Thymus (tissue), 11 donors: ENCODE measurements around the gene PIGU. TPM values are rescaled to one million over a fixed set of nuclear protein-coding genes. Genes with fewer than 3 reads are reported as not detected.

ENCODE experiments used
- DNase-seq, 9 donors: peaks; one replicate each; pipeline ENCODE4 v3.0.0-alpha.2; 2013; ENCODE audit warnings: low spot score in 9 of 9, low read depth in 6 of 9, missing footprints in 1 of 9
- H3K27ac ChIP-seq, 2 donors: one replicate each; pipeline ENCODE4 v1.5.1; 2013; ENCODE audit warnings: control low read depth in 1 of 2, low read depth in 1 of 2, low read length in 1 of 2, mild to moderate bottlenecking in 1 of 2, moderate library complexity in 1 of 2
- H3K27me3 ChIP-seq, 2 donors: one replicate each; pipeline ENCODE4 v1.5.1; 2013; ENCODE audit warnings: low read length in 1 of 2; ENCODE audit not compliant: control insufficient read depth in 2 of 2, insufficient read depth in 1 of 2
- H3K36me3 ChIP-seq, 2 donors: one replicate each; pipeline ENCODE4 v1.5.1; 2013; ENCODE audit warnings: low read length in 1 of 2, mild to moderate bottlenecking in 1 of 2, moderate library complexity in 1 of 2; ENCODE audit not compliant: control insufficient read depth in 2 of 2, insufficient read depth in 2 of 2
- H3K4me1 ChIP-seq, 2 donors: one replicate each; pipeline ENCODE4 v1.5.1; 2013; ENCODE audit warnings: low read length in 2 of 2; ENCODE audit not compliant: control insufficient read depth in 2 of 2, insufficient read depth in 2 of 2
- H3K4me3 ChIP-seq, 2 donors: one replicate each; pipeline ENCODE4 v1.5.1; 2013; ENCODE audit warnings: low read length in 2 of 2, control low read depth in 1 of 2, mild to moderate bottlenecking in 1 of 2
- H3K9me3 ChIP-seq, 2 donors: one replicate each; pipeline ENCODE4 v1.5.1; 2013; ENCODE audit warnings: low read length in 1 of 2, mild to moderate bottlenecking in 1 of 2; ENCODE audit not compliant: control insufficient read depth in 2 of 2, insufficient read depth in 1 of 2
- WGBS: extraction: QIAGEN DNeasy Blood & Tissue Kit; methylation state at CpG from one replicate; pipeline ENCODE4 v1.1.7; 2013; 5-methylcytosine and 5-hydroxymethylcytosine counted together
- polyA plus RNA-seq: library from polyadenylated mRNA; stranded (reverse); fragments of 200-250 nt; gene quantifications from one replicate; pipeline ENCODE4 v1.2.3, GENCODE V29; 2013
- total RNA-seq: library from RNA; stranded (reverse); fragments of 120-200 nt; gene quantifications from one replicate; pipeline ENCODE4 v1.2.4, GENCODE V29; 2013
- donor health status: healthy.

PIGU gene
- total and polyA plus RNA-seq, 2 donors, result 10.0 to 15.5 TPM

DNA sequence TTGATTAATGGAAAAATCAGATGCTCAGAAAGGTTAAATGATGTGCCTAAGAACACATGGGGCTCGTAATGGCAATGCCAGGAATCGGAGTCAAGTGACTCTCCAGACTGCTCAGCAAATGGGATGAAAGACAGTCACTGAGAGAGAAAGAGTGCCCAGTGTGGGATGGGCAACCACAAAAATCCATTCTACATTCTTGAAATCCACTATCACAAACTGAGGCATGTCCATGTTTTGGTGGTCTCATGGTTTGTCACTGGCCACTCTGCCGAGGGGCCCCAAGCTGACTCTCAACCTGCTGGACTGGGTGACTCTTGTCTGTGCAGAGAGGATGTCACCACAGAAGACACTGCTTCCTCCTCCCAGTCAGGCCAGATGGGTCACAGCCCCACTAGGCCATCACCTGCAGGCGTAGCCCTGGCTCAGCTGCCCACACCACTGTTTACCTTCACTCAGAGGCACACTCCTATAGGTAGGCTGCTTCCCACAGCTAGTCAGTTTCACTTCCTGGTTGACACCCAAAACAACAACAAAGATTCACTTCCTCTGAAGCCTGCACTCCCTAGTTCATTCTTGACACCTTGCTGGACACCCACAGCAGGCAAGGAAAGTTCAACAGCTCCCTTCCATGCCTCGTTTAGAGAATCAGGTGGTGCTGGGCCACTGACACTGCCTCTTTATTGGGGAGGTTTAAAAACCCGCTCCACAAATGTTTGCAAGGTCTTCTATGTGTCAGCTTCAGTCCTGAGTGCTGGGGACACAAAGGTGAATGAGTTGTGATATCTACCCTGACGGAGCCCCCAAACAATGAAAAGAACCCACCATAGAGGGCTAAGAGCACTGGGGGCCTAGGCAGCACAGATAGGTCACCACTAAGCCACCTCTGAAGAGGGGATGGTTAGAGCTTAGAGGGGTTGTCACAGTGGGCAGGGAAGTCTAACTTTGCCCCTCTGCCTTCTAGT, 96.6 kb downstream of the PIGU start:
- Histone ChIP-seq H3K4me3 (no peak overlapping the region), H3K9me3 (no peaks in the 10 kb centered on the region), H3K27me3 (no peaks in the 10 kb centered on the region), H3K4me1 (peaks cover 0 to 9% of the 10 kb centered on the region in 2 donors), H3K27ac (peak overlapping the region in 1 of 2 donors; percentile 42), H3K36me3 (peaks cover 21 to 31% of the 10 kb centered on the region in 2 donors)
- DNase-seq, result peak in 1 of 9 donors; percentile 41
- 94% methylated on average over 7 of the region's 7 CpGs for WGBS

DNA sequence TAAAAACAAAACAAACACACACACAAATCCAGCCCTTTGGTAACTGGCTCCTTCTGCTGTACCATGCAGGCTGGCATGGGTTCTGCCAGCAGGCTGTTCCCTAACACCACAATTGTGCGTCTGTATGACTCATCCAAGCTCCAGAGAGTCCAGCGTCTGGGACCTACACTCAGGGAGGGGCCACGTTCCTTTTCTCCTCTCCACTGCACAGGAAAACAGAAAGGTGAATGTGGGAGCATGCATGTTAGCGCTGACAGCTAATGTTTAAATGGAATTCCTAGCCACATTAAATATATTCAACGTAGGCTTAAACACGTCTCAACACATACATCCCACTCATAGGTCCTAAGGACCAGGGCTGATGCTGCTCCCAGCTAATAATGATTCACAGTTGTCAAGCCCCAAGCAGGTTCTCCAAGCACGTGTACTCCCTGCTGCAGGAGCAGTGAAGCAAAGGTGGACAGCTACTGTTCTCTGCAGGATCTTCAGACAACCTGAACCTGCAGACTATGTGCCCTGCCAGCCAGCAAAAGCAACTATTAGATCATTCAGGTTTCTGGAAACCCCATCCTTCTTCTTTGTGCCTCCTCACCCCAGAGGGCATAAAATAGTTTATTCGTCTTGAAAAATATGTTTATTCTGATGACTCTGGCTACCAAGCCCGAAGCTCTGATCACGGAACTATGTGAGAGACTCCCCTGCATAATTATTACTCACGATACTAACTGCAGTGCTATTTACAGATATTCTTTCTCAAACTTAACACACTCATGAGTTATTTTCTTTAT, 97.5 kb downstream of the PIGU start:
- no peak for DNase-seq

DNA sequence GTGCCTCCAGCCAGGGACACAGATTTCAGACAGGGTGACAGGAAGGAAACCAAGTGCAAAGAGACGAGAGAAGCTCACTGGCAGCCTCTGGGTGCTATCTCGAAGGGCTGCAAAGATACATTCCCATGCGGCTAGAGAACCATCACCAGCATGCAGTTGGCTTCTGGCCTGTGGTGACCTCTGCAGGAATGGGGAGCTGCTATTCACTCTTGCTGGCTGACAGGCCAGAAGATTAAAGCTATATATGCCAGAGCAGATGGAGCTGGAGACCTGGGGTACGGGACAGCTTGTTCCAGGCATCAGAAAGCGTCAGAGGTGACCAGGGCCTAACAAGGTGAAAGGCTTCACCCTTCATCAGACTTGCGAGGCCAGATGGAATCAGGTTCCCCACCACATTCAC, 98.4 kb downstream of the PIGU start:
- H3K4me3 ChIP-seq, result no peak overlapping the region
- peaks cover 0 to 9% of the 10 kb centered on the region in 2 donors for H3K4me1 ChIP-seq
- WGBS, result 97% methylated on average over 6 of the region's 6 CpGs
- no peaks in the 10 kb centered on the region for H3K9me3 ChIP-seq
- no peak for DNase-seq
- H3K27me3 ChIP-seq, result no peaks in the 10 kb centered on the region
- H3K36me3 ChIP-seq, result peaks cover 21 to 35% of the 10 kb centered on the region in 2 donors
- H3K27ac ChIP-seq, result no peak overlapping the region

More for the DNA sequence above, 97.5 kb downstream of the PIGU start:
- no peaks in the 10 kb centered on the region for H3K9me3 ChIP-seq
- H3K27ac ChIP-seq, result peak overlapping the region in 1 of 2 donors; percentile 8
- H3K36me3 ChIP-seq, result peaks cover 23 to 31% of the 10 kb centered on the region in 2 donors
- 95% methylated on average over 11 of the region's 11 CpGs for WGBS
- H3K4me1 ChIP-seq, result peaks cover 0 to 9% of the 10 kb centered on the region in 2 donors
- H3K27me3 ChIP-seq, result no peaks in the 10 kb centered on the region
- H3K4me3 ChIP-seq, result no peak overlapping the region

DNA sequence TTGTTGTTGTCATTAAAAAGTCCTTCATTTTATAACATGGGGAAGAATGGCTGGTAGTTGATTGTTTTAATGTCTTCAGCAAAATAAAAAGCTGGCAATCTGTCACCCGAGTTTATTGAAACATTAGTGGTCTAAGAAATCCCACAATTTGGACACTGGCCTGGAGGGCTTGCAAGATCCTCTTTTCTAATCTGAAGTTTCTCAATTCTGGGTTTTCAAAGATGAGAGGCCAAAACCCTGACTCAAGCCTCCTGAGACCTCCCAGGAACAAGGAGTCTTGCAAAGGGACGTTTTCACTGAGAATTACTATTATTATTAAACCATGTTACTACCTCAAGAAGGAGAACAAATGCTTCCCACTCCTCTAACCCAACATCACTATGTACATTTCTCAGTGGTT, 98.9 kb downstream of the PIGU start:
- peaks cover 0 to 9% of the 10 kb centered on the region in 2 donors for H3K4me1 ChIP-seq
- peaks cover 19 to 34% of the 10 kb centered on the region in 2 donors for H3K36me3 ChIP-seq
- no peak overlapping the region for H3K27ac ChIP-seq
- no peak for DNase-seq
- H3K4me3 ChIP-seq, result no peak overlapping the region
- no peaks in the 10 kb centered on the region for H3K9me3 ChIP-seq
- 95% methylated on average over 2 of the region's 2 CpGs for WGBS
- H3K27me3 ChIP-seq, result no peaks in the 10 kb centered on the region

DNA sequence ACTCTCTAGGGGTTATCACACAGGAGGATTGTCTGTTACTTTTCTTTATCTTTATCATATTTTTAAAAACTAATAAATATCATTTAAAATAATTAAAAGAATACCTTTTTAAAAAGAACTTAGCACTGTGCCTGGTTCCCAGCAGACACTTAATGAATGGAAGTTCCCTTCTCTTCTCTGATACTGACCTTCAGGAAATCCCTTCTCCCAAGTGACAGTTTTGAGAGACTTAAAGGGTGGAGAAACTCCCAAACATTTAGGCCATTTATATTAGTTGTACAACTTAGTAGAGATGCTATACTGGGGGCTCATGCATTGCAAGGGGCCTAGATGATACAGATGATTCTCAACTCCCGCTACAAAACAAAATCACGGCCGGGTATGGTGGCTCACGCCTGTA, 99.8 kb downstream of the PIGU start:
- Histone ChIP-seq H3K4me3 (no peak overlapping the region), H3K4me1 (peaks cover 0 to 9% of the 10 kb centered on the region in 2 donors), H3K27ac (no peak overlapping the region), H3K27me3 (no peaks in the 10 kb centered on the region), H3K36me3 (peaks cover 14 to 37% of the 10 kb centered on the region in 2 donors), H3K9me3 (no peaks in the 10 kb centered on the region)
- 100% methylated on average over 4 of the region's 4 CpGs for WGBS
- no peak for DNase-seq

DNA sequence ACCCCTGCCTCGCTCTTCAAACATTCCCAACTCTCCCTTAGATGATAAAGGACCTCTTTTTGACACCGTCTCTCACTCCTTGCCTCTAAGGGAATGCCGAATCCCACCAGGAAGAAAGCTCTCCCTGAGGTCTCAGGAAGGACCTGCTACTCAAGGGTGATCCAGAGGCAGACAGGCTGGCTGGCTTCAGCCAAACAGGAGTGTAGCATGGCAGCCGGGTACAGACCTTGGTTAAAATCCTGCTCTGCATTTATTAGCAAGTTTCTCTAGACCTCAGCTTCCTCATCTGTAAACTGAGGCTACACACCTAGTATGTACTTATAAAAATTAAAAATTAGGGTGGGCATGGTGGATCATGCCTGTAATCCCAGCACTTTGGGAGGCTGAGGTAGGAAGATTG, 101.1 kb downstream of the PIGU start:
- Histone ChIP-seq H3K27ac (no peak overlapping the region), H3K4me1 (peaks cover 0 to 9% of the 10 kb centered on the region in 2 donors), H3K27me3 (no peaks in the 10 kb centered on the region), H3K4me3 (no peak overlapping the region), H3K9me3 (no peaks in the 10 kb centered on the region), H3K36me3 (peaks cover 20 to 40% of the 10 kb centered on the region in 2 donors)
- no peak for DNase-seq
- WGBS, result 98% methylated on average over 4 of the region's 4 CpGs

DNA sequence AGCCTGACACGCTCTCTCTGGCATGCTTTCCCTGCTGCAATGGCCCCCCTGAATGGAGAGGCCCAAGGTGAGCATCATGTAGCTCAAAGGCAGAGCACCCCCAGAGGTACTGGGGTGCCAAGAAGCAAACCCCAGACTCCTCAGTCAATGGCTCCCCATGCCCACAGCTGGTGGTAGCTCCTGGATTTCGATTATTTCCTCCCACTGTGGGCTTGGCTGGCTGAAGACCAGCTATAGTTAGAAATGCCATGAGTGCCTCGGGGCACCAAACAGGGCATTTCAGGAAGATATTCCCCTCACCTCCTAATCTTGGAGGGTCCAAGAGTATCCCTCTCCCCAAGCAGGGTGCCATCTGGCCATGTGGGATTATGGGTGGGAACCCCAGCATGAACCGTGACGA, 101.6 kb downstream of the PIGU start:
- Histone ChIP-seq H3K36me3 (peaks cover 20 to 37% of the 10 kb centered on the region in 2 donors), H3K4me3 (no peak overlapping the region), H3K9me3 (no peaks in the 10 kb centered on the region), H3K27me3 (no peaks in the 10 kb centered on the region), H3K4me1 (peaks cover 0 to 4% of the 10 kb centered on the region in 2 donors), H3K27ac (no peak overlapping the region)
- DNase-seq, result no peak
- 100% methylated on average over 5 of the region's 5 CpGs for WGBS

DNA sequence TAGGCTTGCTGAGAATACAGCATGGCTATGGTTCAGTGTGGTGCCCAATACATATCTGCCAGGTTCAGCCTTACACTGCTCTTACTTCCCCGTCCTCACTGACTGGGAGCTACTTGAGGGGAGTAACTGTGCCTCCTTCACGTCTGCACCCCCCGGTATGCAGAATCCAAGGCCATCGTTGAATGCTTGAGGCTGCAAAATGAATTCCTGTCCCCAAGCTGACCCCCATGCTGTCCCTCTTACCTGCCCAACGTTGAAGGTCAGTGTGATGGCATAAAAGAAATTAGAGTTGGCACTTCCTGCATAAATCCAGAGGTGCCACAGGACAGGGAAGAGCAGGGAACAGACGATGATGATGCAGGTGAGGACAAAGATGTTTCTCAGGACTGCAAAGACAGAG, 102.0 kb downstream of the PIGU start:
- no peak overlapping the region for H3K27ac ChIP-seq
- H3K27me3 ChIP-seq, result no peaks in the 10 kb centered on the region
- no peak overlapping the region for H3K4me3 ChIP-seq
- H3K4me1 ChIP-seq, result peaks cover 0 to under 1% of the 10 kb centered on the region in 2 donors
- H3K36me3 ChIP-seq, result peaks cover 20 to 34% of the 10 kb centered on the region in 2 donors
- no peaks in the 10 kb centered on the region for H3K9me3 ChIP-seq
- WGBS, result 97% methylated on average over 6 of the region's 6 CpGs
- no peak for DNase-seq

DNA sequence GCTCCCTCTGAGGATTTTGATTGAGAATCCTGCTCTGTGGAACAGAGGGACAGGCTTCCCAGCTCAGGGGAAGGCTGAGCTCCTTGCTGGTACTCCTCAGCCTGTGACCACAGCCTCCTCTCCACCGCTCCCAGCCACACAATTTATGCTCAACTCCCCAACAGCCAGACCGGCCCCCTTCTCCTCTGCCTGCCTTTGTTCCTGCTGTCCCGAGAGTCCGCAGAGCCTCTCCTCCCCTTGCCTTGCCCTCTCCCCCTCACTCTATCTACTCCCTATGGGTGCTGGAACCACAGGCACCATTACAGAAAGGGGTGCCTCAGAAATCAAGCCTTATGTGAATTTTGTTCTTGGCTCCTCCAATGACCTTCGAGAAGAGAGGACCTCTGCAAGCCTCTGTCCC, 102.5 kb downstream of the PIGU start:
- Histone ChIP-seq H3K4me1 (no peaks in the 10 kb centered on the region), H3K9me3 (no peaks in the 10 kb centered on the region), H3K27me3 (no peaks in the 10 kb centered on the region), H3K27ac (no peak overlapping the region), H3K36me3 (peaks cover 20 to 34% of the 10 kb centered on the region in 2 donors), H3K4me3 (no peak overlapping the region)
- no peak for DNase-seq
- WGBS, result 98% methylated on average over 5 of the region's 5 CpGs
